Ovary (tissue), 9 donors: ENCODE data around the gene AURKA. TPM values are rescaled to one million over a fixed set of nuclear protein-coding genes. Genes with fewer than 3 reads are reported as not detected.

Experiments used
- DNase-seq, 5 donors: peaks; one replicate each; pipeline ENCODE4 v3.0.0-alpha.2; 2019 to 2020
- H3K27ac ChIP-seq, 2 donors: fragments of 200-600 bp; one replicate each; pipeline versions ENCODE4 v1.5.1 to v1.8.0; 2019 to 2022
- H3K27me3 ChIP-seq: fragments of 200-600 bp; one replicate; pipeline ENCODE4 v1.8.0; 2022
- H3K36me3 ChIP-seq: fragments of 200-600 bp; sonication (generic); one replicate; pipeline ENCODE4 v1.5.1; 2019
- H3K4me1 ChIP-seq: one replicate; pipeline ENCODE4 v1.8.1; 2013; ENCODE audit warnings: mild to moderate bottlenecking, moderate library complexity; ENCODE audit not compliant: insufficient read depth
- H3K4me3 ChIP-seq: fragments of 200-600 bp; sonication (generic); one replicate; pipeline ENCODE4 v1.5.1; 2017
- H3K9me3 ChIP-seq, 2 donors: fragments of 200-600 bp in 1 of 2; sonication (generic) in 1 of 2; one replicate each; pipeline versions ENCODE4 v1.5.1 to v1.8.1; 2013 to 2019; ENCODE audit warnings: mild to moderate bottlenecking in 1 of 2, moderate library complexity in 1 of 2
- CTCF ChIP-seq, 3 donors: fragments of 450-650 bp in 2 of 3; fragments of 200-600 bp in 1 of 3; IDR thresholded peaks; one replicate each; pipeline versions ENCODE4 v1.5.1 to v1.8.0; 2016 to 2022; ENCODE audit warnings: antibody characterized with exemption in 3 of 3, mild to moderate bottlenecking in 1 of 3
- EP300 ChIP-seq: sonication (generic); formaldehyde crosslinking; IDR thresholded peaks from one replicate; pipeline ENCODE4 v1.6.1; 2017; ENCODE audit warnings: antibody characterized with exemption
- POLR2A ChIP-seq: fragments of 450-650 bp; IDR thresholded peaks from one replicate; pipeline ENCODE4 v1.6.1; 2017; ENCODE audit warnings: antibody characterized with exemption, mild to moderate bottlenecking, moderate library complexity
- WGBS, 3 donors: extraction: QIAGEN DNeasy Blood & Tissue Kit in 1 of 3; methylation state at CpG; one replicate each; pipeline versions ENCODE4 v1.1.5 to v1.1.7; 2013 to 2017; 5-methylcytosine and 5-hydroxymethylcytosine counted together
- intact Hi-C, 4 donors: fragments of 100-400 bp; cut with DNase I; formaldehyde crosslinking; loops; one replicate each; pipeline versions ENCODE4 v1.11.0 to v1.15.1; 2022 to 2023
- polyA plus RNA-seq, 2 donors: library from polyadenylated mRNA; stranded (reverse); fragments of 200-250 nt in 1 of 2; fragments of 350-450 nt in 1 of 2; fragmentation: Illumina TruSeq in 1 of 2; extraction: RNeasy Lipid Tissue Mini Kit (QIAGEN cat#74804) in 1 of 2; gene quantifications; one replicate each; pipeline ENCODE4 v1.2.3, GENCODE V29; 2013 to 2014
- total RNA-seq, 7 donors: library from RNA; depleted of rRNA in 2 of 7; stranded (reverse); fragments of >200 nt in 2 of 7; fragmentation: NEBNext Ultra II Directional in 3 of 7; extraction: Animal tissue kit (Norgen Biotek cat#: 25700) in 3 of 7; gene quantifications; one replicate each; pipeline versions ENCODE4 v1.1.0 to v1.2.4, GENCODE V29; 2016 to 2023
- donor health status: DM: no; HTN: no; CAD: no; lungs with moderate emphysema.
- donor health status: DM: no; HTN: no; CAD: no.
- donor health status: Bipolar disorder and iron deficiency.
- donor health status: DM: yes; HTN: yes; CAD: no.
- donor health status: DM: no; HTN: no; CAD: no.
- donor health status: DM: yes; HTN: yes; CAD: no.

Gene AURKA
- total and polyA plus RNA-seq, 9 donors = 2.2 to 10.0 (median 3.2) TPM

GRCh38 chr20:56323206-56323605, 68.8 kb downstream of the AURKA start:
- H3K9me3 ChIP-seq = no peaks in the 10 kb centered on the region
- no peak overlapping the region for H3K4me3 ChIP-seq
- no peak for DNase-seq
- no peak overlapping the region for H3K27ac ChIP-seq
- WGBS, 3 donors = 24 to 30% (median 29%) methylated on average over 2 of the region's 2 CpGs
- intact Hi-C loops = no loop called here
- no peaks in the 10 kb centered on the region for H3K36me3 ChIP-seq
- H3K27me3 ChIP-seq = no peaks in the 10 kb centered on the region
- TF ChIP-seq EP300 (no peak), CTCF (IDR thresholded peaks at IDR 0.05) (no peak), POLR2A (no peak)
- peaks cover 4% of the 10 kb centered on the region for H3K4me1 ChIP-seq

GRCh38 chr20:56322681-56323080, 69.3 kb downstream of the AURKA start:
- Histone ChIP-seq H3K36me3 (no peaks in the 10 kb centered on the region), H3K27ac (no peak overlapping the region), H3K4me1 (peaks cover 4% of the 10 kb centered on the region), H3K9me3 (no peaks in the 10 kb centered on the region), H3K4me3 (no peak overlapping the region), H3K27me3 (no peaks in the 10 kb centered on the region)
- no peak for TF ChIP-seq POLR2A
- TF ChIP-seq EP300 = no peak
- no peak for TF ChIP-seq CTCF (IDR thresholded peaks at IDR 0.05)
- DNase-seq = no peak
- intact Hi-C loops = no loop called here
- WGBS, 3 donors = 4 to 7% (median 5%) methylated on average over 4 of the region's 4 CpGs

Other genes with a start within 250 kb of the AURKA start
- not detected for gene MC3R, start 143.5 kb downstream of the AURKA start, total RNA-seq
- gene MC3R, start 143.5 kb downstream of the AURKA start, polyA plus RNA-seq = not detected
- gene FAM210B, start 33.2 kb downstream of the AURKA start, total RNA-seq = 100 to 1,000 TPM in 5 of 7 donors, 10 to 100 TPM in 2; 61.5 to 135 (median 120) TPM
- gene FAM210B, start 33.2 kb downstream of the AURKA start, polyA plus RNA-seq = 100 to 1,000 TPM in 1 of 2 donors, 10 to 100 TPM in 1; 94.4 to 148 TPM
- 10 to 100 TPM; 23.8 to 41.5 (median 31.8) TPM for gene CSTF1, start 430 bp upstream of the AURKA start, total RNA-seq
- gene CSTF1, start 430 bp upstream of the AURKA start, polyA plus RNA-seq = 10 to 100 TPM; 15.5 to 40.7 TPM
- gene CASS4, start 20.0 kb upstream of the AURKA start, total RNA-seq = 1 to 10 TPM; 1.0 to 6.9 (median 2.5) TPM
- gene CASS4, start 20.0 kb upstream of the AURKA start, polyA plus RNA-seq = 1 to 10 TPM; 1.2 to 3.1 TPM
- 10 to 100 TPM; 32.3 to 91.0 (median 85.2) TPM for gene RTF2, start 76.4 kb upstream of the AURKA start, total RNA-seq
- gene RTF2, start 76.4 kb upstream of the AURKA start, polyA plus RNA-seq = 100 to 1,000 TPM in 1 of 2 donors, 10 to 100 TPM in 1; 90.7 to 128 TPM
- gene FAM209A, start 132.5 kb upstream of the AURKA start, total RNA-seq = under 1 TPM in 1 of 7 donors, not detected in 6; 0.27 TPM
- gene FAM209A, start 132.5 kb upstream of the AURKA start, polyA plus RNA-seq = under 1 TPM in 1 of 2 donors, not detected in 1; 0.18 TPM
- under 1 TPM in 2 of 7 donors, not detected in 5; 0.31 to 0.37 TPM for gene FAM209B, start 141.0 kb upstream of the AURKA start, total RNA-seq
- gene FAM209B, start 141.0 kb upstream of the AURKA start, polyA plus RNA-seq = under 1 TPM in 1 of 2 donors, not detected in 1; 0.22 TPM
- gene TFAP2C, start 237.1 kb upstream of the AURKA start, total RNA-seq = 1 to 10 TPM in 4 of 7 donors, under 1 TPM in 3; 0.23 to 7.7 (median 1.1) TPM
- under 1 TPM; 0.18 TPM for gene TFAP2C, start 237.1 kb upstream of the AURKA start, polyA plus RNA-seq